ENCODE data around the gene FAM131C.

DNA sequence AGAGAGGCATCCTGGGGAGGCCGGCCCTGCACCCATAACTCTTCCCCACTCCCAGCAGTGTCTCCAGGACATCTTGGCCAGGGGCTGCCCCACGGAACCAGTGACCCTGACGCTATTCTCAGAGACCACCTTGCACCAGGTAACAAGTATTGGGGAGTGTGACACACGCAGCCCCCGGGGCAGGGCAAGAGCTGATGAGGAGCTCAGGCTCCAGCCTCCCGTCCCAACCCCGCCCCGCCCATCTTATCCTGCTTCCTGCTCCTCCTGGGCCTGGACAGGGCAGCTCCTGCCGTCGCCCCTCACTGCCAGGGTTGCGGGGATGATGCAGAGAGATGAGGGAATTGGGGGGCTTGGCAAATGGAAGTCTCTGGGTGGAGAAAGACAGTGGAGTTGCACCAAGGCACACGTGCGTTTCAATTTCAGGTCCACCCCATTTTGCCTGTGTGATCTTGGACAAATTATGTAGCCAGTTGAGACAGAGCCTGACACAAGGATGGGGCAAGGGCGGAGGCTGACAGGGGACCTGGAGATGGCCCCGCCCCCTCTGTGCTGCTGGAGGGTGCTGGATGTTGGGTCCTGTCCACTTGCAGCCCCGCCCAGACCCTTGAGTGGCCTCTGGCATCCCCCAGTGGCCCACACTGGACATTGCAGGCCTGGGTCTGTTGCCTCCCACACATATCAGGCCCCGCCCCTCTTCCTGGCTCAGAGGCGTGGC lies 40.9 kb downstream of the FAM131C start:
- no peak for TF ChIP-seq EZH2 (IDR thresholded peaks at IDR 0.05; ENCODE audit: low read length, missing control alignments)
- TF ChIP-seq, protein P1, sequence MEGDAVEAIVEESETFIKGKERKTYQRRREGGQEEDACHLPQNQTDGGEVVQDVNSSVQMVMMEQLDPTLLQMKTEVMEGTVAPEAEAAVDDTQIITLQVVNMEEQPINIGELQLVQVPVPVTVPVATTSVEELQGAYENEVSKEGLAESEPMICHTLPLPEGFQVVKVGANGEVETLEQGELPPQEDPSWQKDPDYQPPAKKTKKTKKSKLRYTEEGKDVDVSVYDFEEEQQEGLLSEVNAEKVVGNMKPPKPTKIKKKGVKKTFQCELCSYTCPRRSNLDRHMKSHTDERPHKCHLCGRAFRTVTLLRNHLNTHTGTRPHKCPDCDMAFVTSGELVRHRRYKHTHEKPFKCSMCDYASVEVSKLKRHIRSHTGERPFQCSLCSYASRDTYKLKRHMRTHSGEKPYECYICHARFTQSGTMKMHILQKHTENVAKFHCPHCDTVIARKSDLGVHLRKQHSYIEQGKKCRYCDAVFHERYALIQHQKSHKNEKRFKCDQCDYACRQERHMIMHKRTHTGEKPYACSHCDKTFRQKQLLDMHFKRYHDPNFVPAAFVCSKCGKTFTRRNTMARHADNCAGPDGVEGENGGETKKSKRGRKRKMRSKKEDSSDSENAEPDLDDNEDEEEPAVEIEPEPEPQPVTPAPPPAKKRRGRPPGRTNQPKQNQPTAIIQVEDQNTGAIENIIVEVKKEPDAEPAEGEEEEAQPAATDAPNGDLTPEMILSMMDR (conservative IDR thresholded peaks at IDR 0.05 in 1 of 2, IDR thresholded peaks at IDR 0.05 in 1 of 2; ENCODE audit: low read depth in 1 of 2, low read length in 2 of 2): peak; percentile 93 to 98

Data from fibroblast of lung (primary cell).